Stimulated activated CD4-positive, alpha-beta T cell treated with anti-CD3 and anti-CD28 coated beads, Interleukin-1b, Interleukin-23, amount 100 ng/mL, for 24 hours (primary cell): Measurements from ENCODE around the gene KIDINS220.

Experiments used
- DNase-seq, 4 experiments: peaks; one replicate each; pipeline ENCODE4 v3.0.0-alpha.2; 2020; ENCODE audit warnings: low read depth in 4 of 4, low spot score in 1 of 4

Gene KIDINS220

DNA sequence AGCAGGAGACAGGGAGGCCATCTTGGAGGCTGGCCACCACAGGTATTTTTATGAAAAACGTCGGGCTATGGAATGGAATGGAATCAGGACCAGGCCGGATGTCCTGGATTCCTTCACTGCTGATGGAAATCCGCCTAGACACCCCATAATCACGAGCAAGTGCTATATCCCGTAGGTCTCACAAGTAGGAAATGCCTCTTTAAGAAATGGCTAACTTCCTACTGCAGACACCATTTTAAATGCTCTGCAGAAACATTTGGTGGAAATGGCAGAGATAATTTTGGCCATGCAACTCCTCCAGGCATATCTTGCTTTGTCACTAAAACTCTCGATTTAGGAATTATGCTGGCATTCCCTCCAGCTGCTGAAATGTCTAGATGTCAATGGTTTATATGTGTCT, 137.6 kb downstream of the KIDINS220 start:
- DNase-seq, result no peak

- no peak for DNase-seq
Measured at GRCh38 chr2:8697190-8697589, 140.2 kb downstream of the KIDINS220 start.

GRCh38 chr2:8694737-8695136, 142.7 kb downstream of the KIDINS220 start:
- no peak for DNase-seq

DNA sequence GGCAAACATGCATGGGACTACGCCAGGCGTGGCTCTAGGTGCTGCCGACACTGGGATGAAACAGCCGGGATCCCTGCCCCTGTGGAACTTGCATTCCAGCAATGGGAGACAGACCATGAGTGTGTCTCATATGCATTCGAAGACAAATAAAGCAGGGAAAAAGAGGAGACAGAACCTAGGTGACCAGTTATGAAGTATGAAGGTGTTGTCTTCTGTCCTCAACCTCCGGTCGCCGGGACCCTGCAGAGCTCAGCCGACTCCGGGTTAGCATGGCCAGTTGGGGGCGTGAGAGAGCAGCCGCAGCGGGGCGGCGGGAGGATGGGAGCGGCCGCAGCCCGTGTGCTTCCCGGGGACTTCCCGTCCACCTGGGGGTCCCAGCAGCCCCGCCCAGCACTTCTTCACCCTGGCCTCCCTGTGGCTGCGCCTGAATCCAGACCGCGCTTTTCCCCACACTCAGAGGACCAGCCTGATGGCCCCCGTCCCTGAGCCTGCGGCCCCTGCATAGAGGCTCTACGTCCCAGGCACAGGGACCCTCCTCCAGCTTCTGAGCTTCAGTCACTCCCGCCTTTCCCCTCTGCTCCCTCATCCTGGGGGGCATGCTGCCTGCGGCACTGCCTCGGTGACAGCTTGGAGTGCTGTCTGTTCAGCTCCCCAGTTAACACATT, 144.1 kb downstream of the KIDINS220 start:
- DNase-seq, result peak in 1 of 4 experiments; percentile 26

DNA sequence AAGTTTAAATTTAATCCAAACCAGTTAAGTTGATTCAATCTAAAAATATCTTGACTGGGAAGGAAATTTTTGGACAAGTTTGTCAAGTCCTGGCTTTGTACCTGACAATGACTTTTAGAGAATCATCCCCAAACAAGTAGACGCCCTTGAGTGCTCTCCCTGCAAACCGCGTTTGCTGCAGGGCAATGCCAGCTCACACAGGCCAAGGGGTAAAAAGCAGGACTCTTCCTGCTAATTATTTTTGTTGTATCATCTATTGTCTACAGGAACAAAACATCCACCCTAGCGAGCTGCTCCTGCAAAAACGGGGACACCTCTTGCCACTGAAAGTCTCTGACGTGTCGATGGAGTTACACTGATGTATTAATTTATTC, 144.6 kb downstream of the KIDINS220 start:
- no peak for DNase-seq

DNA sequence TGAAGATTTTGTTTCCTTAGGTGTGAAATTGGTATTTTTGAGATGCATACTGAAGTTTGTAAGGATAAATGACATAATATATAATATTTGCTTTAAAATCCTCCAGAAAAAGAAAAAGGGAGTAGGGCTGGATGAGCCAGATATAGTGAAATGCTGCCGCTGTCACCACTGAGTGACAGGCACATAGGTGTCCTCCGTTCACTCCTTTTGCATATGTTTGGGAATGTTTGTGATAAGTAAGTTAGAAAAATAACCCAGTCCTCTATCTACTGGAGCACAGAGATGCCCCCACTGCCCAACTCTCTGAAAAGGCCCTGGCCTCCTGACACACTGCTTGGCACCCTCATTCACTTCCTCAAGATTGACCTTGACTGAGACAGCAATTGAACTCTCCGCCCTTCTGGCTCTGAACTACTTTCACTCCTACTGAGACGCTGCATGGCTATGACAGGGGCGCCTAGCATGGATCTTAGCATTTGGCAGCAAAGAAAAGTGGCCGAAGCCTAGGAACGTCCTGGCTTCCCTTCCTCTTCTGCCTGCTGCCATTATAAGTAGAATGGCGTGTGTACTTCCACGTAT, 145.5 kb downstream of the KIDINS220 start:
- DNase-seq, result no peak

DNA sequence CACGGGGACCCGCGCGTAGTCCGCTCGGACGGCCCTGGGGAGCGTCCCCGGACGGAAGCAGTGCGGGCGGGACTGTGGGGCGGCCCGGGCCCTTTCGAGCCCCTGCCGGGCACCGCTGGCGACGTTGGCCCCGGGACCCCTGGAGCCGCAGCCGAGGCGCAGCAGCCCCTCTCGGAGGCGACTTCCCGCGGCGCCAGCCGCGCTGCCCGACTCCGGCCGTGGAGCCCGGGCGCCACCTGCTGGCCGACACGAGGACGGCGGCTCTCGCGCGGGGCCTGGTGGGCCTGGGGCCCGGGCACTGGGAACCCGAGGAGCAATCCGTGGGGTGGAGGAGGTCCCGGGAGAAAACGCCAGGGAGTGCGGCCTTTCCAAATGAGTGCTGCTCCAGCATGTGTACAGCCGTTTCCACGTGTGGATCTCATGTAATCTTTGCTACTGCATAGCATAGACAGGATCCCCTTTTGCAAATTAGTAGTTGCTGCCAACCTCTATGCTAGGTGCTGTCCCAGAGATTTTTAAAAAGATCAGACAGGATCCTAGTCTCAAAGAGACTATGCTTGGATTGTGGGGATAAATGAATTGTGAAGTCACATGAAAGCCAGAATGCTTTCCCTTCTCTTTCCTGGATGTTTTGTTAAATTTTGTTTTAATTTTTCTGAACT, 151.6 kb downstream of the KIDINS220 start:
- DNase-seq, result peak in 3 of 4 experiments; percentile 63 to 77 (median 66)

DNA sequence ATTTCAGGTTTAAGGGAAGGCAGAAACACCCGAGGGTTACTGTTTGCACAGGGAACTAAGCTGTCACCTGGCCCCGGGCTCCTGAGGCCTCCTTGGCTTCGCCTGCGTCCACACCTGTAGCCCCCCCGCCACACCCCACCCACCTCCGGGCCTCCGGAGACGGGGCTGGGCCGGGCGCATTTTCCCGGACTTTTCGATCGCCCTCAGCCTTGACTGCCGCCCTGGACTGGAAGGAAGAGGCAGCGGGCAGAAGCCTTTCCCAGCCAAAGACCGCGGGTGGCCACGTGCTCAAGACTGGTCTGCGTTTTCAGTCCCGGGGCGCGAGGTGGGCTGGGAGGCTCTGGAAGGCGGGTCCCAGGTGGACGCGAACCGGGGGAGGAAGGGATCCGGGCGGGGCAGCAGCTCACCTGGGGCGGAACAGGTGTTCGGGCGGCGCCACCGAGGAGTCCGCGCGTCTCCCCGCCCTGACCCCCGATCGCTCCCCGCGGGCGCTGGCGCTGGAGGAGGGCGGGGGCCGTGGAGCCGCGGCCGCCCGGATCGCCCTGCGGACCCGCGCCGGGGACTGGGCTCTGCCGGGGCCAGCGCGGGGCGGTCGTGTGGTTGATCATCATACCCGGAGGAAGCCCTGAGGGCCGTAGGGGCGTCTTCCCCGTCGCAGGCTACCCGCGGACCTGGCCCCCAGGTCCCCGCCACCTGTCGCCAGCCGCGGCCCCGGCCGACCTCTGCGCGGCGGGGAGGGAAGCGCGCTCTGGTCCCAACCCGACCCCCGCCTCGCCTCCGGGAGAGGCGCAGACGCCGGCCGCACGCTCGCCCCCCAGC, 152.3 kb downstream of the KIDINS220 start:
- DNase-seq, result peak in 3 of 4 experiments; percentile 43 to 56 (median 54)

- no peak for DNase-seq
Measured at GRCh38 chr2:8684540-8684877, 152.9 kb downstream of the KIDINS220 start.

- DNase-seq, result no peak
Measured at GRCh38 chr2:8682719-8683667, 154.4 kb downstream of the KIDINS220 start.

GRCh38 chr2:8681786-8682692, 155.4 kb downstream of the KIDINS220 start, which contains the start of gene ID2:
Gene ID2 (plus strand): TSS chr2:8682056. CDS start chr2:8682166, 110 bp downstream.
- DNase-seq, result peak; percentile 95 to 98 (median 95)

DNA sequence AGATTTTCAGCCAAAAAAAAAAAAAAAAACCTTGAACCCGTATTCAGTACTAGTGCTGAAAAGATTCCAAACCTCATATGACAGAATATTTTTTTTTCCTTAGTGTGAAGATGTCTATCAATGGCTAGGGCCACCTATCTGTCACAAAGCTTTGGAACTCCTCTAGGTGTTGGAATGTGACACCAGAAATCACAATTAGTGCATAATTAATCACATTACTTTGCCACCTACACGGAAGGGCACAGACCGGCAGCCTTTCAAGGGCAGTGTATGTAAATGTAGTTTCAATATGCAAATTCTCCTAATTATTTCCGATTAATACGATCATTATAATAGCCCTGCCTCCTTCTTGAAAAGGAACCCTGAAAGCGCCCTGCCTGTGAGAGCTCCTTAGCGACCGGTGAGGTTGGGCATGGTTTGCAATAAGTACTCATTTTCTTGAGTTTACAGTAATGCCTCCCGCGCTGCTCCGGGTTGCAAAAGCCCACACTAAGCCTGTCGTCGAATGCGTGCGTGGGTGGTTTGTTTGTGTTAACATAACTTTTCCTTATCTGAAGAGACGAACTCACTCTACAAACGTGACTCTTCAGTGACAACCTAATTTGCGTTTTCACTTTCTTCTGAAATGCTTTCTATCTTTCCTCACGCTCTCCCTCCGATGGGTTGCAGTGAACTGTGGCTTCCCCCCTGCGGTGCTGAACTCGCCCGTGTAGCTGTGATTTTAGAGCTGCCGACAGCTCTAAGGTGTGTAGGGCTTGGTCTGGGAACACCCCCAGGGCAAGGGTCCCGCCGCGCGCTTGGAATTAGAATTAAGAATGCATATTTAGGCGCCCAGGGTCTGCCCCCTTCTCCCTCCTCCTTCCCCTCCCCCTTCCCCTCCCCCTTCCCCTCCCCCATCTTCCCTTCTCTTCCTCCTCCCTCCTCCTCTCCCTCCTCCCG, 156.3 kb downstream of the KIDINS220 start:
- peak; percentile 67 to 84 (median 76) for DNase-seq

DNA sequence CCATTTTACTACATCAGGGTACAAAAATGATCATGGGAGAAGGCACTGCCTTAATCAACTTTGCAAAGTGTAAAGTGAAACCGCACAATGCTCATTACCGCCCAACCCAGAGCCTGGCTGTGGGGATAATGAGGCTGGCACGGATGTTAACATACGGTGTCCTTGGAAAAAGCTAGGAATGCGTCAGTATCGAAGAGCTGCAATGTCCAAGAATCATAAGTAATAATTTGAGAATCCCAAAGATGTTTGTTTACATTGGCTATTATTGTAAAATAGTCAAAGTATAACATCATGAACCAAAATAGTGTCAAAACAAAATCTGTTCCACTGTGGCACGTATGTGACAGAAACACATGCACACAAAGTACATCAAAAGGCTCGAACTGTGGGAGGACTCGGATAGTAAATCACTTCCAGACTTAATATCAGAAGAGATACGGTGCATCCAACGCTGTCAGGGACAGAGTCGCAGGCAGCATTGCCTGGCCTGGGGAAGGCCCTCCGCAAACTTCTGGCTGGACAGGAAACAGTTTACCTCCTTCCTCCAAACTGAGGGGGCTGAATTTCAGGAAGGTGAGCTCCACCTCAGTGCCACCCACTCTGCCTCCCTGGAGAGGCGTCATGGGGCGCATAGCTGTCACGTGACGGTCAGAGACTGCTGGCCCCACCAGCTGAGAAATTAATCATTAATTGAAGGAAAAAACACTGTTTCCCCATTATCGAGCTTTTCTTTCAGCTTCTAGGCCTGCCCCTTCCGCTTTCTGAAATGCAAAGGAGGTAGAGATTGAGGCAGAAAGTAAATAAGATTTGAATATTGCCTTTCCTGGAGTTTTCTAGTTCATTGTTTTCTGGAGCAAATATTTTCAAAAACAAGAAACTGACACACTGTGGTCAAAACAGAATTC, 157.3 kb downstream of the KIDINS220 start:
- DNase-seq, result no peak

GRCh38 chr2:8679567-8679826, 157.9 kb downstream of the KIDINS220 start:
- DNase-seq, result no peak
